Endothelial cell of umbilical vein (primary cell): ENCODE data around the gene EPB41L1. TPM values are rescaled to one million over a fixed set of nuclear protein-coding genes. Genes with fewer than 3 reads are reported as not detected.

Experiments used
- BruUV-seq: library from RNA; stranded (reverse); fragments of 400-500 nt; replicated peaks from 2 replicates; lab custom pipeline; 2021; lab: Mats Ljungman, UMichigan
- CTCF ChIA-PET: fragments of 300-600, 350-600 bp; sonication (Branson Sonifier 250); formaldehyde crosslinking; loops from one replicate; lab custom pipeline; 2021; ENCODE audit warnings: antibody characterized with exemption, inconsistent platforms; lab: Charles Lee
- POLR2A ChIA-PET: fragments of 300-600, 350-600 bp; sonication (Branson Sonifier 250); formaldehyde crosslinking; loops from one replicate; lab custom pipeline; 2021; ENCODE audit warnings: antibody characterized with exemption, inconsistent platforms; lab: Charles Lee
- DNase-seq: peaks from one replicate; pipeline ENCODE4 v3.0.0-alpha.2; 2011; ENCODE audit warnings: low read depth, low spot score
- FAIRE-seq: peaks from 2 replicates; lab custom pipeline; 2011; peaks lifted over from hg19 to GRCh38; lab: Jason Lieb, UNC
- H2AFZ ChIP-seq: 2 replicates; pipeline ENCODE4 v1.6.0; 2012; ENCODE audit warnings: low read depth, low read length, control low read depth, inconsistent platforms
- H3K27ac ChIP-seq: 2 replicates; pipeline ENCODE4 v1.5.1; 2011; ENCODE audit warnings: low read depth, mild to moderate bottlenecking, control low read depth, low read length, moderate library complexity; ENCODE audit not compliant: insufficient read depth
- H3K27me3 ChIP-seq, 2 experiments: 2 replicates each; pipeline versions ENCODE4 v1.6.0 to v1.6.1; 2011; ENCODE audit warnings: low read length in 2 of 2, mixed read lengths in 1 of 2; ENCODE audit not compliant: control insufficient read depth in 2 of 2, insufficient read depth in 2 of 2
- H3K36me3 ChIP-seq, 2 experiments: 2 replicates in 1 of 2; 3 replicates in 1 of 2; pipeline ENCODE4 v1.5.1; 2011; ENCODE audit warnings: low read length in 2 of 2, mild to moderate bottlenecking in 1 of 2, moderate library complexity in 1 of 2; ENCODE audit not compliant: control insufficient read depth in 2 of 2, insufficient read depth in 2 of 2; ENCODE audit errors: extremely low read depth in 1 of 2
- H3K4me1 ChIP-seq: 3 replicates; pipeline ENCODE4 v1.5.1; 2011; ENCODE audit warnings: mild to moderate bottlenecking, low read length; ENCODE audit not compliant: control insufficient read depth, insufficient read depth; ENCODE audit errors: extremely low read depth
- H3K4me2 ChIP-seq: 2 replicates; pipeline ENCODE4 v1.6.1; 2011; ENCODE audit warnings: low read length, control low read depth, mixed read lengths; ENCODE audit not compliant: insufficient read depth
- H3K4me3 ChIP-seq, 3 experiments: fragments of 200-600 bp in 1 of 3; sonication (generic), shearing (Covaris generic) in 1 of 3; replicated peaks in 1 of 3; 2 replicates each; pipeline ENCODE4 v1.5.1; 2011 to 2016; ENCODE audit warnings: control low read depth in 3 of 3, low read length in 3 of 3, mild to moderate bottlenecking in 2 of 3, inconsistent platforms in 1 of 3, low read depth in 1 of 3, moderate library complexity in 1 of 3; ENCODE audit not compliant: insufficient read depth in 1 of 3
- H3K79me2 ChIP-seq: 2 replicates; pipeline ENCODE4 v1.6.0; 2012; ENCODE audit warnings: low read length, inconsistent platforms; ENCODE audit not compliant: control insufficient read depth, insufficient read depth
- H3K9ac ChIP-seq: replicated peaks from 2 replicates; pipeline ENCODE3; 2011; ENCODE audit warnings: low read length, control low read depth; ENCODE audit not compliant: insufficient read depth; ENCODE audit errors: extremely low read depth
- H3K9me1 ChIP-seq: replicated peaks from 3 replicates; pipeline ENCODE4 v1.6.0; 2011; ENCODE audit warnings: mild to moderate bottlenecking, low read length; ENCODE audit not compliant: control insufficient read depth, insufficient read depth; ENCODE audit errors: extremely low read depth
- H3K9me3 ChIP-seq: replicated peaks from 2 replicates; pipeline ENCODE4 v1.5.1; 2012; ENCODE audit warnings: low read length, inconsistent platforms; ENCODE audit not compliant: control insufficient read depth, insufficient read depth
- H4K20me1 ChIP-seq: replicated peaks from 2 replicates; pipeline ENCODE3; 2011; ENCODE audit warnings: mild to moderate bottlenecking, low read length; ENCODE audit not compliant: control insufficient read depth, insufficient read depth; ENCODE audit errors: extremely low read depth
- EZH2 ChIP-seq: IDR thresholded peaks from 2 replicates; pipeline ENCODE4 v1.6.1; 2012; ENCODE audit warnings: borderline replicate concordance, low read depth, mild to moderate bottlenecking, moderate library complexity, low read length, inconsistent platforms; ENCODE audit not compliant: severe bottlenecking
- FOS ChIP-seq: IDR thresholded peaks from 2 replicates; pipeline ENCODE4 v1.6.1; 2011; ENCODE audit warnings: mild to moderate bottlenecking, low read length, moderate library complexity, borderline replicate concordance; ENCODE audit not compliant: insufficient read depth
- GATA2 ChIP-seq: IDR thresholded peaks from 2 replicates; pipeline ENCODE4 v1.7.0; 2011; ENCODE audit warnings: low read depth, mild to moderate bottlenecking, moderate library complexity, mixed read lengths, low read length; ENCODE audit not compliant: insufficient read length, insufficient read depth
- JUN ChIP-seq: IDR thresholded peaks from 2 replicates; pipeline ENCODE4 v1.6.1; 2011; ENCODE audit warnings: borderline replicate concordance, low read depth; ENCODE audit not compliant: insufficient read length, insufficient read depth
- MYC ChIP-seq: IDR thresholded peaks from one replicate; pipeline ENCODE4 v1.6.1; 2011; ENCODE audit warnings: mild to moderate bottlenecking, low read depth, low read length
- POLR2A ChIP-seq: IDR thresholded peaks from 2 replicates; pipeline ENCODE4 v1.6.1; 2012; ENCODE audit warnings: low read depth, mild to moderate bottlenecking, control low read depth, low read length
- POLR2AphosphoS5 ChIP-seq: IDR thresholded peaks from 2 replicates; pipeline ENCODE4 v1.6.1; 2012; ENCODE audit warnings: low read depth, mild to moderate bottlenecking, control low read depth, low read length, moderate library complexity; ENCODE audit not compliant: insufficient read depth
- dilution Hi-C: fragments of 300-500 bp; cut with MboI; formaldehyde crosslinking; loops from one replicate; pipeline ENCODE4 v1.15.0; 2019; ENCODE audit warnings: low sequenced_read_pairs; ENCODE audit not compliant: extremely low pct_ligation_motif_present
- intact Hi-C: fragments of 100-400 bp; cut with micrococcal nuclease; formaldehyde crosslinking; loops from one replicate; pipeline ENCODE4 v1.10.0; 2022
- polyA plus RNA-seq, 4 experiments: library from polyadenylated mRNA; depleted of rRNA in 3 of 4; stranded (reverse) in 3 of 4; unstranded in 1 of 4; fragments of >200 nt; gene quantifications; 2 replicates each; pipeline versions ENCODE4 v1.2.1 to v1.2.3, GENCODE V29; 2011 to 2012; ENCODE audit warnings: missing spikeins in 1 of 4
- total RNA-seq: library from RNA; stranded (reverse); gene quantifications from 2 replicates; pipeline ENCODE4 v1.2.3, GENCODE V29; 2021
- TF ChIP-seq, protein P1 (sequence below), 2 donors: IDR thresholded peaks; 1 replicate in 1 of 2; 2 replicates in 1 of 2; pipeline ENCODE4 v1.5.1; 2011; ENCODE audit warnings: low read length in 2 of 2, mild to moderate bottlenecking in 2 of 2, moderate library complexity in 2 of 2, control low read depth in 1 of 2, inconsistent platforms in 1 of 2, low read depth in 1 of 2; ENCODE audit not compliant: insufficient read depth in 1 of 2; ENCODE audit errors: extremely low read depth in 1 of 2
- TF ChIP-seq, protein P2 (sequence below): IDR thresholded peaks from 2 replicates; pipeline ENCODE4 v1.6.1; 2011; ENCODE audit not compliant: insufficient read depth, insufficient read length

Gene EPB41L1
- total and polyA plus RNA-seq, 2 donors (not counting 3 experiments of a cell fraction or from before 2014, with no cell fraction given) = 6.1 to 12.2 TPM

DNA sequence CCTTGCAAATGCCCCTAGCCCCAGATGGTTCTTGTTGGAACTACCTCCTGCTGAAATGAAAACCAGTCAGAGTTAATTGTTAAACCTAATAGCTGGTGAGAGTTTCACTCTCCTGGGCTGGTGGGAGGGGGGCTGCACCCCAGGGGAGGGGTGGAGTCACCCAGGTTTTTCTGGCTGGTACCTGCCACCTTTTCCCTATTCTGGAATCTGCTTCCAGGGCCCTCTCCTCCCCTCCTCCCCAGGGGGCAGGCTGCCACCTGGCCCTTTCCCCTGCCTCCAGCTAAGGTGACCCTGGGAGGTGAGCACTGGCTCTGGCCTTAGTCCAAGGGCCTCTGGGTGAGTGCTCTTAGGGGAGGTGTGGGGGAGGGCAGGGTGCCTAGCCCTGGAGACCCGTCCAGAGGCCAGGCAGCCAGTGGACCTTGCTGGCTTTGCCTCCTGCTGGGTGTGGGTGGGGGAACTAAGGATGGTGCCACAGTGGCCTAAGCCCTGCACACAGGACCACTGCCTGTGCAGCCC lies 48.8 kb upstream of the EPB41L1 start:
- Histone ChIP-seq H4K20me1 (no peaks in the 10 kb centered on the region), H3K36me3 (no peaks in the 10 kb centered on the region), H3K79me2 (no peaks in the 10 kb centered on the region), H3K9ac (no peak overlapping the region), H3K9me3 (no peaks in the 10 kb centered on the region), H3K4me3 (no peak overlapping the region), H3K9me1 (no peaks in the 10 kb centered on the region), H3K4me2 (no peak overlapping the region), H3K27ac (no peak overlapping the region), H2AFZ (no peak overlapping the region), H3K27me3 (no peaks in the 10 kb centered on the region), H3K4me1 (peaks cover 4% of the 10 kb centered on the region)
- no TSS peak for BruUV-seq
- FAIRE-seq (no peak), DNase-seq (no peak)
- intact Hi-C loops = no loop called here
- TF ChIP-seq GATA2 (no peak), JUN (no peak), MYC (no peak), FOS (no peak), POLR2AphosphoS5 (no peak), POLR2A (no peak), EZH2 (no peak)
- TF ChIP-seq, protein P1, sequence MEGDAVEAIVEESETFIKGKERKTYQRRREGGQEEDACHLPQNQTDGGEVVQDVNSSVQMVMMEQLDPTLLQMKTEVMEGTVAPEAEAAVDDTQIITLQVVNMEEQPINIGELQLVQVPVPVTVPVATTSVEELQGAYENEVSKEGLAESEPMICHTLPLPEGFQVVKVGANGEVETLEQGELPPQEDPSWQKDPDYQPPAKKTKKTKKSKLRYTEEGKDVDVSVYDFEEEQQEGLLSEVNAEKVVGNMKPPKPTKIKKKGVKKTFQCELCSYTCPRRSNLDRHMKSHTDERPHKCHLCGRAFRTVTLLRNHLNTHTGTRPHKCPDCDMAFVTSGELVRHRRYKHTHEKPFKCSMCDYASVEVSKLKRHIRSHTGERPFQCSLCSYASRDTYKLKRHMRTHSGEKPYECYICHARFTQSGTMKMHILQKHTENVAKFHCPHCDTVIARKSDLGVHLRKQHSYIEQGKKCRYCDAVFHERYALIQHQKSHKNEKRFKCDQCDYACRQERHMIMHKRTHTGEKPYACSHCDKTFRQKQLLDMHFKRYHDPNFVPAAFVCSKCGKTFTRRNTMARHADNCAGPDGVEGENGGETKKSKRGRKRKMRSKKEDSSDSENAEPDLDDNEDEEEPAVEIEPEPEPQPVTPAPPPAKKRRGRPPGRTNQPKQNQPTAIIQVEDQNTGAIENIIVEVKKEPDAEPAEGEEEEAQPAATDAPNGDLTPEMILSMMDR (IDR thresholded peaks at IDR 0.05; ENCODE audit: extremely low read depth in 1 of 2, insufficient read depth in 1 of 2, low read depth in 1 of 2, low read length in 2 of 2) = no peak
- TF ChIP-seq, protein P2, sequence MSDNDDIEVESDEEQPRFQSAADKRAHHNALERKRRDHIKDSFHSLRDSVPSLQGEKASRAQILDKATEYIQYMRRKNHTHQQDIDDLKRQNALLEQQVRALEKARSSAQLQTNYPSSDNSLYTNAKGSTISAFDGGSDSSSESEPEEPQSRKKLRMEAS = no peak
- dilution Hi-C loops = no loop called here
- ChIA-PET POLR2A (no interaction called here), CTCF (interaction anchor here (1.4 to 2.8 kb wide), 2 partner anchors 10 to 33 kb away, joined by 5 to 9 read pairs; no protein-coding TSS in a partner anchor)
